ENCODE data around the gene TMEM179.

The TMEM179 gene

GRCh38 chr14:104598039-104598909 lies 6.3 kb downstream of the TMEM179 start:
- no peak for DNase-seq

DNA sequence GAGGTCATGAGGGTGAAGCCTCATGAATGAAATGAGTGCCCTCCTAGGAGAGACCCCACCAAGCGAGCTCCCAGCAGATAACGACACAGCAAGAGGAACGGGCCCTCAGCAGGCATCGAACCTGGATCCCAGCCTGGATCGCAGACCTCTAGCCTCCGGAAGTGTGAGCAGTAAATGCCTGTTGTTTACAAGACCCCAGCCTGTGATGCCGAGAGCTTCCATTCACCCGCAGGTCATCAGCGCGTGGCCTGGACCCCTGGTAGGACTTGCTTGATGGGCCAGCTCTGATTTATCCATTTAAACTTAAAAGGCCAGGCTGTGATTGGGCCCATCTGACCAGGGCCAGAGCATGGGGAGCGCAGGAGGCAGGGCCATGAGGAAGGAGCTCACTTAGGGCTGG lies 7.0 kb downstream of the TMEM179 start:
- no peak for DNase-seq

- no peak for DNase-seq
These were observed 7.6 kb downstream of the TMEM179 start for GRCh38 chr14:104596927-104597351.

DNA sequence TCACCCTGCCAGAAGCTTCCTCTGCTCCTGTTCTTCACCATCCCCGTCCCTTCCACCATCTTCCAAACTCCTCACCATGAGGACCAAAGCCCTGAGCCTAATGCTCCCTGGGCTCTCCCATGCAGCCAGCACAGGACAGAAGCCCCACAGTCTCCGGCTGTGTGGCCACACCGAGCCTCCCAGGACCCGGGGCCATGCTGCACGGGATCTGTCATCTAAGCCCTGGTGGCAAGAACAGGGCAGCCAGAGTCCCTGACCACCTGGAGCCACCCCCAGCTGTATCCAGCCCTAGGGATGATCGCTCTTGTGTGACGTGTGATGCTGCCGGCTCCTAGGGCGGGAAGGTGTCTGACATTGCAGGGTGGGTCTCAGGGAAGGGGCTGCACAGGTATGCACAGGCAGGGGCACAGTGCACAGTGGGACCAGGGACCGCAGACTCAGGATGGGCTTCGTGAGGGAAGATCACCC lies 8.1 kb downstream of the TMEM179 start:
- no peak for DNase-seq

- DNase-seq, result no peak
These were observed 8.6 kb downstream of the TMEM179 start for GRCh38 chr14:104595911-104596450.

DNA sequence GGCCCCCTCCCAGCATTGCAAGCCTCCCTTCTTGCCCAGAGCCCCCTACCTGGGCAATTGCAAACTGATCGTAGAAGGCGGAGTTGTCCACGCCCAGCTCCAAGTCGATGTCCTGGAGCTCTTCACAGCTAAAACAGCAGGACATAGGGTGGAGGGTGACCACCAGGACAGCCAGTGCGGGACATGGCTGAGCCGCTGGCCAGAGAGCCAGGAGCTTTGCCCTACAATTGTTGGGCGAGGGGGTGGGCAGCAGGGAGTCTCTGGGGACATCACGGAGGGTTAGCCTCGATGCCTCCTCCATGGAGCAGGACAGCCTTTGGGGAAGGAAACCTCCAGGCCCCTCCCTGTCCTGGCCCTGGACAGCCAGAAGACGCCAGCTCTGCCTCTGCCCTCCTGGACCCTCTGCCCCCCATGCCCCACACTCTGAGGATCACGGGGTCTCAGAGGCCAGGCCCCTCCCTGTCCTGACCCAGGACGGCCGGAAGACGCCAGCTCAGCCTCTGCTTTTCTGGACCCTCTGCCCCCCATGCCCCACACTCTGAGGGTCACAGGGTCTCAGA lies 9.4 kb downstream of the TMEM179 start:
- DNase-seq, result no peak

DNA sequence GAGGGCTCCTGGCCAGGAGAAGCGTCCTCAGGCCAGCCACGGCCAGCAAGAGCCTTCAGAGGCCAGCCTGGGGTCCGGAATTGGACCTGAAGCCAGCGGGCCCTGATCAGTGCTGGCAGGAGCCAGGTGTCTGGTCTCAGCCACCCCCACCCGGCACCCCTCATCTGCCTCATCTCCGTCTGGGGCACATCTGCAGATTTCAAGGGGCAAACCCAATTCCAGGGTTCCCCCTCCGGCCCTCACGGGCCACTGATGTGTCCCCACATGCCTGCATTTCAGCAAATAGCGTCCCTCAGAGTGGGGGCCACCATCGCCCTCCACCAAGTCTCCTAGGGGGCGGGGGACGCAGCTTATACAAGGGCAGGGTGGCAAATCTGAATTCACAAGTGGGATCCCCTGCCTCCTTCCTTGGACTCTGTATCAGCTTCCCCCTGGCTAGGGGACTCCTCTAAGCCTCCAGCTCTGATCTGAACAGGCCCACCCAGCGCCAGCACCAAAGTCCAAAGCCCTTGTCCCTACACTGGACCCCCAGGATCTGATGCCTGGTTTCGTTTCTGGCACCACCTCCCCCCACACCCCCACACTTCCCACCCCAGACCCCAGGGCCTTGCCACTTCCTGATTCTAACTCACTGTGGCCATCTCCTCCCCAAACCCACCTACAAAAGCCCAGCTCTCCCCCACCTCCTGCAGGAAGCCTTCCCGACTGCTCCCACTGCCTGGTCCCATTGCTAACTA lies 10.1 kb downstream of the TMEM179 start:
- DNase-seq, result no peak

GRCh38 chr14:104593710-104594136 lies 10.8 kb downstream of the TMEM179 start:
- no peak for DNase-seq

DNA sequence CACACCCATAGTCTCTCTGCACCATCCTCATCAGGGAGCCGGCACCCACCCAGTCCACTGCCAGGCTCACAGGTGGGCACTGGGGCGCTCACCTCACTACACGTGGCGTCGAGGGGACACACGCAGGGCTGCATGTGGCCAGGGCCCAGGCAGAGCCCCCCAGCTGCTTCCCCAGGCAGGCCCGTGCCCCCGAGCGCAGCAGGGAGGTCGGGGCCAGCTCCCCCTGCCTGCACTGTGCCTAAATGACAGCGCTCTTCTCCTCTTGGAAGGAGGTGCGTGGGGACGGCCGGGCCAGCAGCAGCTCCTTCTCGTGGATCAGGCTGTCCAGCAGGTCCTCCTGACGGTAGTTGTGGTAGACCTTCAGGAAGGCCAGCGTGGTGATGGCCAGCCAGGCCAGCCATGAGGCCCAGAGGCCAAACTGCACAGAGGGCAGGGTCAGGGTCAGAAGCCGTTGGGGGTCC lies 11.3 kb downstream of the TMEM179 start:
- DNase-seq, result no peak

DNA sequence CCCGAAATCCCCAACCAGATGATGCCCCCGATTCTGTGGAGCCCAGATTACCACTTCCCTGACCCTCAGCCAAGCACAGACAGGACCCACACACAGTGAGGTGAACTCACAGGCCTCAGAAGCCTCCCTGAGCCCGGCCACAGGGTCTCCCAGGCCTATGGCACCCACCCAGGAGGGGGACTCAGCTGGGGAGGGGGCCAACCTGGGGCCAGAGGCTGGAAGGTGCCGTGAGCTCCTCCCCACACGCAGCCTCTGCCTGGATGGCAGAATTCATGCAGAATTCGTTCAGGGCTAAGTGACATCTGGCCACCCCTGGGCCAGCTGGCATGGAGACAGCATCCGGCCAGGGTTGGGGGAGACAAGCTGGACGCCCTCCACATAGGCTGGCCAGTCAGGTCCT lies 11.8 kb downstream of the TMEM179 start:
- DNase-seq, result no peak

- no peak for DNase-seq
These were observed 12.3 kb downstream of the TMEM179 start for GRCh38 chr14:104592292-104592672.

DNA sequence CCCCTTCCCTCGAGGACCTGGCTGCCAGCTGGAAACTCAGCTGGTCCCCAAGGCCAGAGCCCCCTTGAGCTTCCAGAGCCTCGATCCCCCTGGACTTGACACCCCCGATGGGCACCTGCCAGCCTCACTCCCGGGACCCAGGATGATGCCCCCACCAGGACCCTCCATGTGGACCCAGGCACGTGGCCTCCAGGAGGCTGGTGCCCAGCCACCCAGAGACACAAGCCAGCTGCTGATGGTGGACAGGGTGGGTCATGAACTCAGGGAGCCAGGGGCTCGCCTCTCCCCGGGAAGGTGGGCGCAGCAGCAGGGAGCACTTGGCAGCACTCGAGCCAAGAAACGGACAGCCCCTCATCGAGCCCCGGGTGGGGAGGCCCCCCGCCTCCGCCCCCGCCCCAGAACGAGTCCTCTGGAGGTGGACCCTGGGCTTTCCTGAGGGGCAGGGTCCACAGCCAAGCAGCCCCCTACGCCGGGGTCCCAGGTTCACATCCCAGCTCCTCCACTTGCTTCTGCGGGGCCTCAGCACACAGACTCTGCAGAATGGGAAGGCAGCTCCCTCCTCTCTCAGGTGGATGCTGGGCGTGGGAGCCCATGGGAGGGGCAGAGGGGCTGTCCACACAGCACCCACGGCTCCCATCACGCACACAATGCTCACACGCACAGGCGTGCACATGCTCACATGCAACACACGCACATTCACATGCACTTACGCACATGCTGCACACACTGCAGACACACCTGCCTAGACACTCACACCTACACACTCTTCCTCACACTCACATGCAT lies 12.9 kb downstream of the TMEM179 start:
- no peak for DNase-seq

- DNase-seq, result no peak
These were observed 13.5 kb downstream of the TMEM179 start for GRCh38 chr14:104591031-104591430.

- DNase-seq, result no peak
These were observed 14.2 kb downstream of the TMEM179 start for GRCh38 chr14:104590240-104590965.

DNA sequence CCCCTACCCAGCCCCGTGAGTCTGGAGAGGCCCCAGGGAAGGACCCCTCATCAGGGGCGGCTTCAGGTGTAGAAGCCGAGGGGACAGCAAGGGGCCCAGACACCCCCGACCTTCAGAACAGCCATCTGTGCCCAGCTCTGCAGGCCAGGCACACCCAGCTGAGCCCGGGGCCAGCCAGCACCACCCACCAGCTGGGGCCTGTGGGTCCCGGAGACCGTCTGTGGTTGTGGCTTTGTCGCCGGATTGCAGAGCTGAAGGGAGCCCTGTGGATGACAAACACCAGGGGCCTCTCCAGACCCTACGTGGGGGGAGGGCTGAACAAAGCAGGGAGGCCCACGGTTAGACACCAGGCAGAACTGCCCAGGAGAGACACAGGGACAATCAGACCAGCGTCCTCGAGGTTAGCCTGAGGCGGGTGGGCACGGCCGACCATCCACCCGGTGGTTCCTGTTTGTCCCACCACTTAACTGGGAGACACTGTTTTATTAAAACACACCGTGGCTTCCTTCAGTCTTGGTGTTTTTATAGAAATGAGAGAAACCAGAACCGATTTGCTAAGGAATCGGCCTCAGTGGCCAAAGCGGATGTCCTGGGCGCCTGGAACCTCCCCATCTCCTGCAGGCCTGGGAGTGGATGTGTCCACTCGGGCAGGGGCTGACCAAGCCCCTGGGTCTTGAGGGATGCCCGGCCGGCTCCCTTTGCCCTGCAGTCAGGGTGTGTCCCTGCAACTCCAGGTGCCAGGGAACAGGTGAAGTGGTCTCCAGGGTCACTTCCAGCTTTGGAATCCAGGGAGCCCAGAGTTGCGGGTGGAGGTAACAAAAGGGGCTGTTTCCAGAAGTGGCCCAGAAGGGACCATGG lies 15.0 kb downstream of the TMEM179 start:
- no peak for DNase-seq

DNA sequence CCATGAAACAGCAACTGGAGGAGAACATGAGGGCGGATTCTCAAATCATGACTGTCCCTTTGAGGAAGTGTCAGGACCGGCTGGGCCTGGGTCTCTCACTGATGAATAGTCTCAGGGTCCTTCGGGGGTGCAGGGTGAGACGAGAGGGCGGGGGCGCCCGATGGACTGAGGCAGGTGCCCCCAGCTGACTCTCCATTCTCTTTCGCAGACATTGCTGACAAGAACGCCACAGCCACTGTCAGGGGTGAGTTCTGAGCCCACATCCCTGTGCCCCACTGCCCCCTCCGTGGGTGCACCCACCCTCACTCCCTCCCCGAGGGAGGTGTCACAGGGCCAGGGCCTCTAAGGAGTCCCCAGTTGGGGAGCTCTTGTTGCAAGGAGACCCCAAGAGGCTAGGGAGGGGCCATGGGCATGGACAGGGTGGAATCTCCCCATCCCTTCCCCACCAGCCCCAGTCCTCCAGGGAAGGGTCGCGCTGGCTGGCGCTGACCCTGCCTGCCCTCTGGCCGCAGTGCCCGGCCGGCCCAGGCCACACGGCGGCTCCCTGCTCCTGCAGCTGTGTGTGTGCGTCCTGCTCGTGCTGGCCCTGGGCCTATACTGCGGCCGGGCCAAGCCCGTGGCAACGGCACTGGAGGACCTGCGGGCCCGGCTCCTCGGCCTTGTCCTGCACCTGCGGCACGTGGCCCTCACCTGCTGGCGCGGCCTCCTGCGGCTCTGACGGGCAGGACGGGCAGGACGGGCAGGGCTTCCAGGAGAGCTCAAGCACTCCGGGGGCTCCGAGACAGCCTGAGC lies 16.3 kb downstream of the TMEM179 start:
- DNase-seq, result no peak

DNA sequence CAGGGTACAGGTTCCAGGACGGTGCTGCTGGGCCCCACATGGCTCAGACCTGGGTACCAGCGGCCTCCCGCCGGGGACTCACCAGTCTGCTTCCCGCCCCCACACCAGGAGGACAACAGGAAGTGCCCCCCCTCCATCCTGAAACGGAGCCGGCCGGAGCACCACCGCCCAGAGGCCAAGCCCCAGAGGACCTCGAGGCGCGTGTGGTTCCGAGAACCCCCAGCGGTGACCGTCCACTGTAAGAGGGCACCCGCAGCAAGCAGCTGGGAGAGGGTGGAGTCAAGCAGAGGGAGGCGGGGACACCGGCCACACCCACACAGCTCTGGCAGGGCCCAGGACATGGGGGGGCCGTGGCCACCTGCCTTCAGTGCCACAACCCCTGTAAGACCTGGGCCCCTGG lies 16.9 kb downstream of the TMEM179 start:
- DNase-seq, result no peak

GRCh38 chr14:104586832-104587620 lies 17.5 kb downstream of the TMEM179 start:
- no peak for DNase-seq
